Fibroblast of pulmonary artery (primary cell): Measurements from ENCODE around the gene ANKRD65.
A peak's percentile ranks its signal among the peaks of the same experiment; 100 is the strongest.
"Not testable (repeated sequence)": the region's sequence is repeated elsewhere in the genome, so short reads cannot be mapped to it uniquely, and the experiment has no call there.

ENCODE experiments used
- DNase-seq: peaks from one replicate; pipeline ENCODE4 v3.0.0-alpha.2; 2010; ENCODE audit warnings: low read depth
- H3K4me3 ChIP-seq: replicated peaks from 2 replicates; pipeline ENCODE4 v1.5.1; 2011; ENCODE audit warnings: low read depth, mild to moderate bottlenecking, control low read depth, low read length, moderate library complexity
- CTCF ChIP-seq: IDR thresholded peaks from 2 replicates; pipeline ENCODE4 v1.5.1; 2011; ENCODE audit warnings: mild to moderate bottlenecking, control low read depth, low read length, inconsistent platforms; ENCODE audit errors: missing control alignments

The ANKRD65 gene

GRCh38 chr1:1411626-1412025, 9.4 kb downstream of the ANKRD65 start:
- no peak for TF ChIP-seq CTCF
- no peak overlapping the region for H3K4me3 ChIP-seq
- DNase-seq = no peak

DNA sequence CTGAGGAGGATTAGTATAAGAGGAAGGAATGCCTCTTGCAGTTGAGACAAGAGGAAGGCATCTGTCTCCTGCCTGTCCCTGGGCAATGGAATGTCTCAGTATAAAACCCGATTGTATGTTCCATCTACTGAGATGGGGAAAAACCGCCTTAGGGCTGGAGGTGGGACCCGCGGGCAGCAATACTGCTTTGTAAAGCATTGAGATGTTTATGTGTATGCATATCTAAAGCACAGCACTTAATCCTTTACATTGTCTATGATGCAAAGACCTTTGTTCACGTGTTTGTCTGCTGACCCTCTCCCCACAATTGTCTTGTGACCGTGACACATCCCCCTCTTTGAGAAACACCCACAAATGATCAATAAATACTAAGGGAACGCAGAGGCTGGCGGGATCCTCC, 10.8 kb downstream of the ANKRD65 start:
- H3K4me3 ChIP-seq = not testable (repeated sequence)

DNA sequence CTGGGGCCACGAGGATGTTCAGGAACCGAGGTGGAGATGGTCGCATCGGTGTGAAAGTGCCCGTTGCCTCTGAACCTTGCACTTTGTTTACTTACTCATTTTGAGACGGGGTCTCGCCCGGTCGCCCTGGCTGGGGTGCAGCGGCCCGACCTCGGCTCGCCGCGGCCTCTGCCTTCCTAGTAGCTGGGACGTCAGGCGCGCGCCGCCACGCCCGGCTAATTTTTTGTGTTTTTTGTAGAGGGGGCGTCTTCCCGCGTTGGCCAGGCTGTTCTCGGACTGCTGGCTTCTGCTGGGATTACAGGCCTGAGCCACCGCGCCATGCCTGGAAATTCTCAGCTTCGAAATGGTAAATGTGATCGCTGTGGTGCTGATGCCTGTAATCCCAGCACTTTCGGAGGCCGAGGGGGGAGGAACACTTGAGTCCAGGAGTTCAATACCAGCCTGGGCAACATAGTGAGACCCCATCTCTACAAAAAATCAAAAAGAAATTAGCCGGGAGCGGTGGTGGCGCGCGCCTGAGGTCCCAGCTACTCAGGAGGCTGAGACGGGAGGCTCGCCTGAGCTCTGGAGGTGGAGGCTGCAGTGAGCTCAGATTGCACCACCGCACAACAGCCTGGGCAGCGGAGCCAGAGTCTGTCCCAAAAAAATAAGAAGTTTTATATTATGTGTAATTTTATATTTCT, 13.3 kb downstream of the ANKRD65 start:
- peak; percentile 50 for DNase-seq
- TF ChIP-seq CTCF = peak; percentile 1
- H3K4me3 ChIP-seq = peak overlapping the region; percentile 88

More for the DNA sequence above, 10.8 kb downstream of the ANKRD65 start:
- not testable (repeated sequence) for DNase-seq

DNA sequence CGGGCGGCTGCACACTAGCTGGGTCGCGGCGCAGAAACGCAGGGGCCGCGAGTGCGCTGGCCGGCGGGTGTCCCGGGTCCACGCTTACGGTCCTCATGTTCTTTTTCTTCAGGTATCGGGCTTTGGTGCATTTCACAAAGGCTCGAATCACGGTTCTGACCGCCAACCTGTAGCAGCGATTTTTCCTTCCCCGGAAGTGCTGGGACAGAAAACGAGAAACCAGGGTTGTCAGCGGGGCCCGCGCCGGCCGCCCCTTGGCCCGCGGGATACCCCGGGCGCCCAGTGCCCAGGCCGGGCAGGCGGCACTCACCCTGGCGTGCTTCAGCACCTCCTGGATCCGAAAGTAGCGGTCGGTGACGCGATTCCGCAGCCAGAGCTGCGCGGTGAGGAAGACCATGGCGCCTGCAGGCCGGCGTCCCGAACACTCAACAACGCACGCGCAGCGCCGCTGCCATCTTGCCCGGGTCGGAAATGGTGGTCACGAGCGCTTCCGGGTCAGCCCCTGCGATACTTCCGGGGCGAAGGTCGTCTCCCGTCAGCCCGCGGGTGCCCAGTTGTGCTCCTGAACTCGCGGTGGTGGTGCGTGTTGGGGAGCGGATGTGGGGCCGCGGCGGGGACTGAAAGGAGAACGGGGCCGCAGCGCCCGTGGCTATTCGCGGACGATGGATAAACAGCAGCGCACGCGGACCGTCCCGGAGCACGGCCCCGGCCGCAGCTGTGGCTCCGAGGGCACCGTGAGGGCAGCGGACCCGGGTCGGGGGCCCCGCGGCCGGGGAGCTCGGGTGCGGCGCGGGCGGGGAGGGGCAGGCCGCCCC, 14.0 kb downstream of the ANKRD65 start, which contains the start of gene MRPL20:
Gene MRPL20 (minus strand): TSS at position 473 of the 815 bp plus-strand sequence. CDS start 76 bp downstream, at position 397.
- TF ChIP-seq CTCF = no peak
- peak; percentile 88 for DNase-seq
- peak within 1 kb of the TSS; percentile 88 for H3K4me3 ChIP-seq

DNA sequence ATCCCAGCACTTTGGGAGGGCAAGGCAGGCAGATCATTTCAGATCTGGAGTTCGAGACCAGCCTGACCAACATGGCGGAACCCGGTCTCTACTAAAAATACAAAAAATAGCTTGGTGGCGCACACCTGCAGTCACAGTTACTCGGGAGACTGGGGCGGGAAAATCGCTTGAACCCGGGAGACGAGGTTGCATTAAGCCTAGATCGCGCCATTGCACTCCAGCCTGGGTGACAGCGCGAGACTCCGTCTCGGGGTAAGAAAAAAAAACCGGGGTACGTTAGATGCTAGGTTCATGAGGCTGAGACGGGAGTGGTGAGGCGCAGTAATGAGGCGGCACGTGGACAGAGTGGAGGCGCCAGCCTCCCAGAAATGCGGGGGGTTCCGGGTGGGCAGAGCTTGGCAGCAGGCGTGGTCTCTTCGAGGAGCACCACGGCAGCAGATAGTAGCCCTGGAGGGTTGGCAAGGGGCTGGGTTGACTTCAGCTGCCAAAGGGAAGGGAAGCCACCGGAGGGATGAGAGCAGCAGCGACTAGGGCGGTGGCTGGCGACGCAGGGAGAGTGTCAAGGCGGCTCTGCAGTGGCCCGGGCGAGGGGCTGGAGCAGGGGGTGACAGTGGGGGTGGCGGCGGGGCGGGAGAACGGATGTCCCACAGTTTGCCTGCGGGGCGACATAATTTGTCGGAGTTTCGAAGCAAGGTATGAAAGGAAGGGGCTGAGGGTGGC, 14.8 kb downstream of the ANKRD65 start:
- H3K4me3 ChIP-seq = peak overlapping the region; percentile 88
- no peak for TF ChIP-seq CTCF
- DNase-seq = no peak

DNA sequence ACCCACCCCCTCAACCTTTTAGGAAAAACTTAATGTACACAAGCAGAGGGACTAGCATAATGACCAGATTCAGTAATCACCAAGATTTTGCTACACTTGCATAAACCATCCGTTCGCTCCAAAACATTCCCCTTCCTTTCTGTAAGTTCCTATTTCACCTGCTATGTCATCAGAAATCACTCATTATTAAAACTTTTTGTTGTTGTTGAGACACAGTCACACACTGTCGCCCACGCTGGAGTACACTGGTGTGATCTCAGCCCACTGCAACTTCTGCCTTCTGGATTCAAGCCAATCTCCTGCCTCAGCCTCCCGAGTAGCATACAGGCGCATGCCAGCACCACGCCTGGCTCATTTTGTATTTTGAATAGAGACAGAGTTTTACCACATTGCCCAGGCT, 17.4 kb downstream of the ANKRD65 start:
- no peak for TF ChIP-seq CTCF
- no peak for DNase-seq
- no peak overlapping the region for H3K4me3 ChIP-seq

GRCh38 chr1:1402901-1403392, 18.1 kb downstream of the ANKRD65 start:
- DNase-seq, H3K4me3 ChIP-seq: not testable (repeated sequence)
